DND-41 (cell line): ENCODE data around the gene ARHGAP26.

ENCODE experiments used
- ATAC-seq: fragments of 200-7000 bp; cut with Tn5 transposase; 3 replicates; pipeline ENCODE4 v1.9.1; 2021; ENCODE audit warnings: low read depth; ENCODE audit not compliant: insufficient read depth
- DNase-seq: peaks from one replicate; pipeline ENCODE4 v3.0.0-alpha.2; 2020
- H2AFZ ChIP-seq: 2 replicates; pipeline ENCODE4 v1.6.0; 2012; ENCODE audit warnings: low read depth, low read length
- H3K27ac ChIP-seq: 2 replicates; pipeline ENCODE4 v1.5.1; 2012; ENCODE audit warnings: low read length, inconsistent platforms
- H3K27me3 ChIP-seq: fragments of 200-600 bp; sonication (generic); 2 replicates; pipeline ENCODE4 v1.6.0; 2012; ENCODE audit warnings: low read length, mild to moderate bottlenecking, inconsistent platforms; ENCODE audit not compliant: insufficient read depth, poor library complexity
- H3K36me3 ChIP-seq: 2 replicates; pipeline ENCODE4 v1.5.1; 2012; ENCODE audit warnings: low read length, inconsistent platforms; ENCODE audit not compliant: insufficient read depth
- H3K4me1 ChIP-seq: 2 replicates; pipeline ENCODE4 v1.5.1; 2012; ENCODE audit warnings: mild to moderate bottlenecking, low read length; ENCODE audit not compliant: insufficient read depth
- H3K4me2 ChIP-seq: 2 replicates; pipeline ENCODE4 v1.6.0; 2012; ENCODE audit warnings: mild to moderate bottlenecking, moderate library complexity, low read length, inconsistent platforms; ENCODE audit not compliant: insufficient read depth
- H3K4me3 ChIP-seq, 2 experiments: fragments of 200-600 bp in 1 of 2; shearing (Covaris generic) in 1 of 2; 2 replicates each; pipeline ENCODE4 v1.5.1; 2012 to 2016; ENCODE audit warnings: inconsistent platforms in 2 of 2, low read length in 2 of 2, mild to moderate bottlenecking in 2 of 2, low read depth in 1 of 2, moderate library complexity in 1 of 2
- H3K79me2 ChIP-seq: 2 replicates; pipeline ENCODE4 v1.6.0; 2012; ENCODE audit warnings: low read length, inconsistent platforms; ENCODE audit not compliant: insufficient read depth
- H3K9ac ChIP-seq: 2 replicates; pipeline ENCODE4 v1.6.0; 2012; ENCODE audit warnings: low read depth, mild to moderate bottlenecking, inconsistent platforms, low read length, moderate library complexity
- H3K9me3 ChIP-seq: 2 replicates; pipeline ENCODE4 v1.5.1; 2012; ENCODE audit warnings: low read length, moderate library complexity, mild to moderate bottlenecking, inconsistent platforms; ENCODE audit not compliant: insufficient read depth, severe bottlenecking
- H4K20me1 ChIP-seq: 2 replicates; pipeline ENCODE4 v1.6.0; 2012; ENCODE audit warnings: low read length; ENCODE audit not compliant: insufficient read depth
- CTCF ChIP-seq: IDR thresholded peaks from 2 replicates; pipeline ENCODE4 v1.5.1; 2012; ENCODE audit warnings: borderline replicate concordance, low read length, moderate library complexity, mild to moderate bottlenecking; ENCODE audit not compliant: poor library complexity, severe bottlenecking; ENCODE audit errors: extremely low read depth
- EZH2 ChIP-seq: IDR thresholded peaks from 3 replicates; pipeline ENCODE4 v1.6.1; 2012; ENCODE audit warnings: borderline replicate concordance, low read depth, mild to moderate bottlenecking, moderate library complexity, low read length, inconsistent platforms; ENCODE audit not compliant: severe bottlenecking

Gene ARHGAP26

GRCh38 chr5:142834504-142834903 lies 64.3 kb downstream of the ARHGAP26 start:
- H4K20me1 ChIP-seq: peaks cover 7% of the 10 kb centered on the region; the same call in 1 of the 2 replicates
- H3K27ac ChIP-seq: no peak overlapping the region
- H3K27me3 ChIP-seq: no peaks in the 10 kb centered on the region
- H3K4me2 ChIP-seq: no peak overlapping the region
- TF ChIP-seq EZH2: no peak
- TF ChIP-seq CTCF: no peak
- H3K79me2 ChIP-seq: peaks cover 7% of the 10 kb centered on the region
- no peak overlapping the region for H3K4me3 ChIP-seq
- no peak overlapping the region for H2AFZ ChIP-seq
- no peak overlapping the region for H3K9ac ChIP-seq
- DNase-seq (no peak), ATAC-seq (no peak)
- no peaks in the 10 kb centered on the region for H3K36me3 ChIP-seq
- H3K4me1 ChIP-seq: no peaks in the 10 kb centered on the region
- H3K9me3 ChIP-seq: no peaks in the 10 kb centered on the region

- no peak for ATAC-seq
These were observed 65.4 kb downstream of the ARHGAP26 start for GRCh38 chr5:142835540-142835939.

GRCh38 chr5:142836048-142836447 lies 65.9 kb downstream of the ARHGAP26 start:
- ATAC-seq: no peak
- Histone ChIP-seq H3K4me1 (no peaks in the 10 kb centered on the region), H2AFZ (no peak overlapping the region), H3K36me3 (no peaks in the 10 kb centered on the region), H4K20me1 (peaks cover 14% of the 10 kb centered on the region; the same call in 1 of the 2 replicates), H3K4me3 (no peak overlapping the region), H3K4me2 (no peak overlapping the region), H3K27ac (no peak overlapping the region), H3K9me3 (no peaks in the 10 kb centered on the region), H3K79me2 (peaks cover 4% of the 10 kb centered on the region; the same call in 1 of the 2 replicates), H3K9ac (no peak overlapping the region), H3K27me3 (no peaks in the 10 kb centered on the region)
- no peak for DNase-seq
- TF ChIP-seq EZH2 (no peak), CTCF (no peak)

More at GRCh38 chr5:142835540-142835939, 65.4 kb downstream of the ARHGAP26 start:
- Histone ChIP-seq H3K4me3 (no peak overlapping the region), H2AFZ (no peak overlapping the region), H3K27me3 (no peaks in the 10 kb centered on the region), H3K36me3 (no peaks in the 10 kb centered on the region), H3K4me2 (no peak overlapping the region), H3K9me3 (no peaks in the 10 kb centered on the region), H3K4me1 (no peaks in the 10 kb centered on the region), H3K79me2 (peaks cover 4% of the 10 kb centered on the region; the same call in 1 of the 2 replicates), H3K27ac (no peak overlapping the region), H3K9ac (no peak overlapping the region), H4K20me1 (peaks cover 9% of the 10 kb centered on the region; the same call in 1 of the 2 replicates)
- no peak for TF ChIP-seq EZH2
- TF ChIP-seq CTCF: no peak
- no peak for DNase-seq
